ENCODE results near the gene KCNMA1. TPM values are rescaled to one million over a fixed set of nuclear protein-coding genes. Genes with fewer than 3 reads are reported as not detected.

KCNMA1 gene
- total RNA-seq, 1 experiment from 2014 or later: 0.45 TPM

- no peak for DNase-seq
- Mint-ChIP-seq H3K4me3 (ENCODE audit: low read depth, unreplicated experiment) (no peak overlapping the region), H3K4me1 (ENCODE audit: low read depth, unreplicated experiment) (no peaks in the 10 kb centered on the region), H3K27me3 (ENCODE audit: unreplicated experiment) (peaks cover 66% of the 10 kb centered on the region), H3K9me3 (ENCODE audit: low read depth, unreplicated experiment) (no peaks in the 10 kb centered on the region), H3K36me3 (ENCODE audit: insufficient read depth, unreplicated experiment) (no peaks in the 10 kb centered on the region), H3K27ac (ENCODE audit: unreplicated experiment) (no peak overlapping the region)
- no TSS peak for BruUV-seq (replicated peaks)
- CTCF ChIA-PET: no interaction called here
- no peak for TF ChIP-seq CTCF (IDR thresholded peaks at IDR 0.05; ENCODE audit: unreplicated experiment)
- intact Hi-C loops (cut with micrococcal nuclease; ENCODE audit: unreplicated experiment): no loop called here
These were observed 602.8 kb downstream of the KCNMA1 start for GRCh38 chr10:77034795-77035194.

DNA sequence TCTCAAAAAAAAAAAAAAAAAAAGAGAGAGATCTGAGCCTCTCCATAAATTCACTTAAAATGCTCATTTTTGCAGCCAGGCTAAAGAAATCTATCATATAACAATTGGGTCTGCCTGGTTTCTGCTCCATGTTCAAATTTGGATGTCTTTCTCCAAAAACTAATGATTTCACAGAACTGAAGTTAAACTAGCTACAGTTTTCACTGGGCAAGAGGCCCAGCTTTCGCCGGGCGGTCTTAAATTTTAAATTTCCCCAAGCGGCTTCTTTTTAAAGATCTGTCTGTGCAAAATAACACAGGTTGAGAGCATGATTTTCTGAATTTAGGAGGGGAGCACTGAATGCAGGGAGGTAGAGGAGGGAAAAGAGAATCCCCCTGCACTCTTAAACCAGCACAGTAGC, 603.4 kb downstream of the KCNMA1 start:
- H3K4me3 Mint-ChIP-seq (ENCODE audit: low read depth, unreplicated experiment): no peak overlapping the region
- H3K9me3 Mint-ChIP-seq (ENCODE audit: low read depth, unreplicated experiment): no peaks in the 10 kb centered on the region
- no peak for TF ChIP-seq CTCF (IDR thresholded peaks at IDR 0.05; ENCODE audit: unreplicated experiment)
- intact Hi-C loops (cut with micrococcal nuclease; ENCODE audit: unreplicated experiment): no loop called here
- BruUV-seq (replicated peaks): no TSS peak
- no peaks in the 10 kb centered on the region for H3K36me3 Mint-ChIP-seq (ENCODE audit: insufficient read depth, unreplicated experiment)
- DNase-seq: no peak
- H3K4me1 Mint-ChIP-seq (ENCODE audit: low read depth, unreplicated experiment): no peaks in the 10 kb centered on the region
- H3K27ac Mint-ChIP-seq (ENCODE audit: unreplicated experiment): no peak overlapping the region
- H3K27me3 Mint-ChIP-seq (ENCODE audit: unreplicated experiment): peaks cover 72% of the 10 kb centered on the region
- CTCF ChIA-PET: interaction anchor here (0.7 kb wide), 1 partner anchor 239 kb away, joined by 3 read pairs; no protein-coding TSS in a partner anchor

DNA sequence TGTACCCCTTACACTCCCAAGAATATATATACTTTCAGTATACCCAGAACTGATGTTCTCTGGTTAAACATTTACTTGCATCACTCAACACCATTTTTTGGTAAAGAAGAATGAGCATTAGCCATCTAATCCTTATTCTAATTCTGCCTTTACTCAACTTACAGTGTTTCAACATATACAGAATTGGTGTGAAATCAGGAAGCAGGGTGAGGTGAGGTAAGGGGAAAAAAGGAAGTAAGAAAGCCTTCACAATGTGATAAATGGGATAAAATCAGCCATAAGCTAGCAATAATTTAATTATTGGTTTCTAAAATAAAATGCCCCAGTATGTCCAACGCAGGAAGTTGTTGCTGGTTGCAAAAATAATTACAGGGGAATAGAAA, 605.4 kb downstream of the KCNMA1 start:
- no peaks in the 10 kb centered on the region for H3K9me3 Mint-ChIP-seq (ENCODE audit: low read depth, unreplicated experiment)
- no peaks in the 10 kb centered on the region for H3K4me1 Mint-ChIP-seq (ENCODE audit: low read depth, unreplicated experiment)
- no peak for DNase-seq
- H3K4me3 Mint-ChIP-seq (ENCODE audit: low read depth, unreplicated experiment): no peak overlapping the region
- CTCF ChIA-PET: no interaction called here
- H3K36me3 Mint-ChIP-seq (ENCODE audit: insufficient read depth, unreplicated experiment): no peaks in the 10 kb centered on the region
- intact Hi-C loops (cut with micrococcal nuclease; ENCODE audit: unreplicated experiment): no loop called here
- no peak overlapping the region for H3K27ac Mint-ChIP-seq (ENCODE audit: unreplicated experiment)
- no peak for TF ChIP-seq CTCF (IDR thresholded peaks at IDR 0.05; ENCODE audit: unreplicated experiment)
- BruUV-seq (replicated peaks): no TSS peak
- H3K27me3 Mint-ChIP-seq (ENCODE audit: unreplicated experiment): peaks cover 87% of the 10 kb centered on the region

DNA sequence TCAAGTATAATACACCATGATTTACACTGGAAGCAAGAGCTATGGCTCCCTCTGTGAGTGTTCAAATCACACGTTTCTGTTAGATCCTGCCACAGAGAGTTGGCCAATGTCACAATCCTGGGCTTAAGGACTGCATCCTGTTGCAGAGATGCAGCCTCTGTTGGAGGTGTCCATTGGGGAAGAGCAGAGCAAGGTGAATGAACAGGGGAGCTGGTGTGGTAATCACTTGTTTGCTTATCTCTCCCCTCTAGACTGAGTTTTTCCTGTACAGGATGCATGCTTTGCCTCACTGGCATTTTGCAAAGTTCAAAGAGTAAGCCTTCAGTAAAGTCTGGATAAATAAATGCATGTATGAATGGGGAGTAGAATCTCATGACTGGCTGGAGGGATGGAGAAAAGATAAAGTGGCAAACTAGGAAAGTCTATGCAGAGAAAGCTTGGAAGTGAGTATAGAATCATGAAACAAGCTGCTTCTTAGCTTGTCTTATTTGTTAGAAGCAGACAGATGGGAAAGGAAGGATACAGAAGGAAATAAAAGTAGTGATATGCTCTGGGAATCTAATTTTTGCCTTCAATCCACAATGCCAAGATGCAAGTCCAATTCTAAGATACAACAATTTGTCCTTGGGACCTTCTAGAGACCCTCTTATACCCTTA, 605.9 kb downstream of the KCNMA1 start:
- H3K36me3 Mint-ChIP-seq (ENCODE audit: insufficient read depth, unreplicated experiment): no peaks in the 10 kb centered on the region
- no peak for DNase-seq
- intact Hi-C loops (cut with micrococcal nuclease; ENCODE audit: unreplicated experiment): no loop called here
- no peak for TF ChIP-seq CTCF (IDR thresholded peaks at IDR 0.05; ENCODE audit: unreplicated experiment)
- no peak overlapping the region for H3K27ac Mint-ChIP-seq (ENCODE audit: unreplicated experiment)
- H3K4me1 Mint-ChIP-seq (ENCODE audit: low read depth, unreplicated experiment): no peaks in the 10 kb centered on the region
- BruUV-seq (replicated peaks): no TSS peak
- CTCF ChIA-PET: no interaction called here
- H3K27me3 Mint-ChIP-seq (ENCODE audit: unreplicated experiment): peaks cover 85% of the 10 kb centered on the region
- no peak overlapping the region for H3K4me3 Mint-ChIP-seq (ENCODE audit: low read depth, unreplicated experiment)
- H3K9me3 Mint-ChIP-seq (ENCODE audit: low read depth, unreplicated experiment): no peaks in the 10 kb centered on the region
